HEK293T (cell line): Measurements from ENCODE around the gene LRRTM4.

Experiments
- CTCF ChIA-PET: fragments of 350-600 bp; formaldehyde crosslinking; extraction: SDS; loops from one replicate; lab custom pipeline; 2021; ENCODE audit warnings: antibody characterized with exemption, inconsistent platforms; lab: Yijun Ruan, JAX
- POLR2A ChIA-PET: fragments of 350-600 bp; formaldehyde crosslinking; extraction: SDS; loops from one replicate; lab custom pipeline; 2020; ENCODE audit warnings: antibody characterized with exemption, inconsistent platforms; lab: Yijun Ruan, JAX
- DNase-seq: peaks from one replicate; pipeline ENCODE4 v3.0.0; 2012; ENCODE audit warnings: mixed read lengths; ENCODE audit errors: extremely low spot score
- ARNT ChIP-seq: fragments of 450-650 bp; IDR thresholded peaks from 2 replicates; pipeline ENCODE4 v1.6.1; 2017; ENCODE audit warnings: mild to moderate bottlenecking
- BHLHE40 ChIP-seq: fragments of 450-650 bp; IDR thresholded peaks from 2 replicates; pipeline ENCODE4 v1.6.1; 2016; ENCODE audit warnings: mild to moderate bottlenecking, moderate library complexity, borderline replicate concordance
- CTBP1 ChIP-seq: fragments of 450-650 bp; IDR thresholded peaks from 2 replicates; pipeline ENCODE4 v1.6.1; 2016; ENCODE audit warnings: borderline replicate concordance
- ELF4 ChIP-seq: fragments of 450-650 bp; IDR thresholded peaks from 2 replicates; pipeline ENCODE4 v1.6.1; 2017; ENCODE audit warnings: antibody characterized with exemption
- FOXA1 ChIP-seq: fragments of 450-650 bp; IDR thresholded peaks from 2 replicates; pipeline ENCODE4 v1.6.1; 2016; ENCODE audit warnings: mild to moderate bottlenecking
- FOXK2 ChIP-seq: fragments of 450-650 bp; IDR thresholded peaks from 2 replicates; pipeline ENCODE4 v1.6.1; 2016; ENCODE audit warnings: mild to moderate bottlenecking
- FOXM1 ChIP-seq: fragments of 450-650 bp; IDR thresholded peaks from 2 replicates; pipeline ENCODE4 v1.6.1; 2017; ENCODE audit warnings: mild to moderate bottlenecking, borderline replicate concordance
- HDGF ChIP-seq: fragments of 450-650 bp; IDR thresholded peaks from 2 replicates; pipeline ENCODE4 v1.6.1; 2017; ENCODE audit warnings: antibody characterized with exemption, borderline replicate concordance
- L3MBTL2 ChIP-seq: fragments of 450-650 bp; conservative IDR thresholded peaks from 2 replicates; pipeline ENCODE4 v1.6.1; 2016; ENCODE audit warnings: mild to moderate bottlenecking
- LEF1 ChIP-seq: fragments of 450-650 bp; IDR thresholded peaks from 2 replicates; pipeline ENCODE4 v1.6.1; 2017; ENCODE audit warnings: mild to moderate bottlenecking, borderline replicate concordance
- NFRKB ChIP-seq: fragments of 450-650 bp; IDR thresholded peaks from 2 replicates; pipeline ENCODE4 v1.6.1; 2016; ENCODE audit warnings: mild to moderate bottlenecking, moderate library complexity
- PKNOX1 ChIP-seq: fragments of 450-650 bp; IDR thresholded peaks from 2 replicates; pipeline ENCODE4 v1.6.1; 2016
- SP1 ChIP-seq: fragments of 450-650 bp; IDR thresholded peaks from 2 replicates; pipeline ENCODE4 v1.6.1; 2017
- SUZ12 ChIP-seq: fragments of 450-650 bp; IDR thresholded peaks from 2 replicates; pipeline ENCODE4 v1.6.1; 2016; ENCODE audit warnings: mild to moderate bottlenecking
- TARDBP ChIP-seq: fragments of 450-650 bp; IDR thresholded peaks from 2 replicates; pipeline ENCODE4 v1.6.1; 2016
- ZNF384 ChIP-seq: fragments of 450-650 bp; IDR thresholded peaks from 2 replicates; pipeline ENCODE4 v1.6.1; 2016

Gene LRRTM4

DNA sequence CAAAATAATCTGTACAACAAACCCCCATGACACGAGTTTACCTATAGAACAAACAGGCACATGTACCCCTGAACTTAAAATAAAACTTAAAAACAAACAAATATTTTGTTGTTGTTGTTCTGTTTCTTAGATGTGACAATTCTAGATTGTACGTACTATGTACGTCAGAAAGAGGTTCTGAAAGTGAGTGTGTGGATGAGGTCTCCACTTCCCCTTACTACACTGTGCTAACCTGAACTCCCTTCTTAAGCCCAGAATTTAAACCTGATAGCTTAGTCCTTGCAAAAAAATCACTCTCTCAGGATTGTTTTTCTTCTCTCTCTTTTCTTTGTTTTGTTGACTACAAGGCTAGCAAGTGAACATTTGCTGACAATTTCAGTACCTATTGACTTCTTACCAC lies 581.6 kb downstream of the LRRTM4 start:
- CTCF ChIA-PET, result no interaction called here
- no peak for DNase-seq
- no peak for TF ChIP-seq ELF4
- TF ChIP-seq SP1, result no peak
- no peak for TF ChIP-seq PKNOX1
- TF ChIP-seq HDGF, result no peak
- no peak for TF ChIP-seq L3MBTL2
- POLR2A ChIA-PET, result no interaction called here

DNA sequence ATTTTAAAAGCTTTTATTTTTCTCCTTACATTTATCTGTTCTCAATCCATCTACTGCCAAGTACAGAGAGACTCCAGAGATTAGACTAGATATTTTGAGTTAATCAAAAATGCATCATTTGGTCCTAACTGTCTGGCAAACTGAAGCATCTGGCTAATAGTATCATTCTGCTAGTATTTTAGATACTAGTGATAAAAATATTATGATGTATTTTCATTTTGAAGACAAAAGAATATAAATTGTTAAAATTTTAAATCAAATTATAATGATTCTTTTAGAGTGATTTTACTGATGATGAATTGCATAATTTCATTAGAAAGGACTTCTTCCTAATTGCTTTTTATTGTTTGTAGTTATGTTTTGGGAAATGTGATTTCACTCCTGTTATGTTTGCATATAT lies 584.0 kb downstream of the LRRTM4 start:
- CTCF ChIA-PET, result no interaction called here

DNA sequence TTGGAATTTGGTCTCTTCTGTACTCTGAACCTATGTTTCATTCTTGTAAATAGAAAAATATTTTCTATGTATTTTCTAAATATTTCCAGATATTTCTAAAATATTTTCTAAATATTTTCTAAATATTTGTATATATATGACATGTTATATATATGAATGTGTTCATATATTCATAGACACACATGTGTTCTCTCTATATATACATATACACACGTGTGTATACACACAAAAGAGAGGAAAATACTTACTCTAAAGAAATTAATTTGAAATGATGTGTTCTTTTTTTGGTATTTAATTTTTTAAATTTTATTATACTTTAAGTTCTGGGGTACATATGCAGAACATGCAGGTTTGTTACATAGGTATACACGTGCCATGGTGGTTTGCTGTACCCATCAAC lies 589.6 kb downstream of the LRRTM4 start:
- TF ChIP-seq FOXM1 (no peak), CTBP1 (no peak), SUZ12 (no peak), SP1 (no peak), BHLHE40 (no peak), FOXA1 (no peak), LEF1 (no peak), L3MBTL2 (no peak)

More for the DNA sequence above, 584.0 kb downstream of the LRRTM4 start:
- DNase-seq, result no peak
- POLR2A ChIA-PET, result no interaction called here
- TF ChIP-seq ELF4, result no peak
- no peak for TF ChIP-seq FOXA1
- no peak for TF ChIP-seq CTBP1
- TF ChIP-seq FOXK2, result no peak
- TF ChIP-seq SUZ12, result no peak
- no peak for TF ChIP-seq ARNT
- no peak for TF ChIP-seq SP1
- no peak for TF ChIP-seq HDGF
- no peak for TF ChIP-seq FOXM1
- TF ChIP-seq LEF1, result no peak
- TF ChIP-seq L3MBTL2, result no peak
- no peak for TF ChIP-seq BHLHE40
- no peak for TF ChIP-seq ZNF384
- TF ChIP-seq TARDBP, result no peak
- TF ChIP-seq PKNOX1, result no peak

DNA sequence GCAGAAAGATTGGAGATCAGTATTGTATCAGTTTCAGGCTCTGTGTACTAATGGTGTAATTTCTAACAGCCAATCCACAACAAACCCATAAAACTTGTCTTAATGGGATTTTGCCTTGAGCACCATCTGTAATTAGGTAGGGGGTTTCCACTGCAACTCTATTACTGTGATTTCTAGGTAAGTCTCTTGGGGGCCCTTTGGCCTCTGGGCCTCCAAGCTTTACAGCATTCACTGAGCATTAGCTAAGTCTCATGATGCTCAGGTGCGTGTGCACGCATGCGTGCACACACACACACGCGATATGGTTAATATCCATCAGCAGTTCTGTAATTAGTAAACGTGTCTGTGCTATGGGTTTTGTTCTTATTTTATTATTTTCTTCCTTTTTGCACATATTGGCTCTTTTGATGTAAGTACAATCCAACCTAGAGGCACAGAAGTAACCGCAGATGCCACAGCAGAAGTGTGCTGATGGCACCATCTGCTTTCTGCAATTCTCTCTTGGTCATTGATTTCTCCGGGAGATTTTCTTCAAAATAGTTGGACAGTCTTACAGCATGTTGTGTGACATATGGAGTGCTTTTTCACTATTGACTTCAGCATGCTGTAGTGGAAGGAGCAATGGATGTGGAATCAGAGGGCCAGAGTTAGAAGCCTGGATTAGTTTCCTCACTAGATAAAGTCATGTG lies 592.0 kb downstream of the LRRTM4 start:
- ChIA-PET POLR2A (no interaction called here), CTCF (no interaction called here)
- TF ChIP-seq FOXM1 (no peak), HDGF (no peak), PKNOX1 (no peak), FOXK2 (no peak), L3MBTL2 (no peak), LEF1 (no peak), CTBP1 (no peak), SP1 (no peak), BHLHE40 (no peak), FOXA1 (no peak), NFRKB (no peak), SUZ12 (no peak), ELF4 (no peak), ZNF384 (no peak), ARNT (no peak), TARDBP (no peak)
- DNase-seq, result no peak

More for the DNA sequence above, 589.6 kb downstream of the LRRTM4 start:
- no peak for DNase-seq
- ChIA-PET CTCF (no interaction called here), POLR2A (no interaction called here)

GRCh38 chr2:76928026-76928425 lies 594.1 kb downstream of the LRRTM4 start:
- POLR2A ChIA-PET, result no interaction called here
- TF ChIP-seq ARNT (no peak), TARDBP (no peak), HDGF (no peak), FOXA1 (no peak), ELF4 (no peak), PKNOX1 (no peak), ZNF384 (no peak), BHLHE40 (no peak), L3MBTL2 (no peak), LEF1 (no peak), FOXM1 (no peak), CTBP1 (no peak)
- no peak for DNase-seq
- CTCF ChIA-PET, result no interaction called here

DNA sequence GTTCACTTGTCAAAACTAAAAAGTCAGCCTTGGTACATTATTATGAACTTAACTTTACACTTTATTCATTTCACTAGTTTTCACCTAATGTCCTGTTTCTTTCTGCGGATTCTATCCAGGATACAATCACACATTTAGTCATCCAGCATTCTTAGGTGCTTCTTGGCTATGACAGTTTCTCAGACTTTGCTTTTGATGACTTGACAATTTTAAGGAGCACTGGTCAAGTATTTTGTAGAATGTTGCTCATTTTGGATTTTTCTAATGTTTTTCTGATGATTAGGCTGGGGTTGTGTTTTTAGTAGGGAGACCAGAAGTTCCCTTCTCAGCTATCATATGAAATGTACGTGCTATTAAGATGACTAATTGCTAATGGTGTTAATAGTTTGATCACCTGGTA lies 601.2 kb downstream of the LRRTM4 start:
- CTCF ChIA-PET, result no interaction called here
- TF ChIP-seq BHLHE40, result no peak
- TF ChIP-seq TARDBP, result no peak
- no peak for TF ChIP-seq ZNF384
- TF ChIP-seq ELF4, result no peak
- TF ChIP-seq ARNT, result no peak
- TF ChIP-seq FOXK2, result no peak
- TF ChIP-seq SUZ12, result no peak
- no peak for TF ChIP-seq FOXM1
- TF ChIP-seq FOXA1, result no peak
- no peak for TF ChIP-seq HDGF
- TF ChIP-seq LEF1, result no peak
- no peak for TF ChIP-seq L3MBTL2
- TF ChIP-seq CTBP1, result no peak
- no peak for TF ChIP-seq NFRKB
- no peak for TF ChIP-seq PKNOX1
- DNase-seq, result no peak
- POLR2A ChIA-PET, result no interaction called here
